Astrocyte (in vitro differentiated cells and primary cell): ENCODE measurements around the gene PBRM1. TPM values are rescaled to one million over a fixed set of nuclear protein-coding genes. Genes with fewer than 3 reads are reported as not detected.

Source experiments
- DNase-seq: peaks from one replicate; pipeline ENCODE4 v3.0.0-alpha.2; 2010; ENCODE audit warnings: low read depth
- FAIRE-seq: peaks from 2 replicates; lab custom pipeline; 2011; peaks lifted over from hg19 to GRCh38; lab: Jason Lieb, UNC
- H2AFZ ChIP-seq: 2 replicates; pipeline ENCODE4 v1.6.0; 2012; ENCODE audit warnings: low read depth, low read length, inconsistent platforms
- H3K27ac ChIP-seq: 2 replicates; pipeline ENCODE4 v1.5.1; 2011; ENCODE audit warnings: low read depth, low read length, inconsistent platforms
- H3K27me3 ChIP-seq: 2 replicates; pipeline ENCODE4 v1.6.0; 2011; ENCODE audit warnings: low read length, inconsistent platforms; ENCODE audit not compliant: insufficient read depth
- H3K36me3 ChIP-seq: 2 replicates; pipeline ENCODE4 v1.5.1; 2011; ENCODE audit warnings: low read length, inconsistent platforms; ENCODE audit not compliant: insufficient read depth
- H3K4me1 ChIP-seq: 2 replicates; pipeline ENCODE4 v1.5.1; 2011; ENCODE audit warnings: low read length, inconsistent platforms; ENCODE audit not compliant: insufficient read depth
- H3K4me2 ChIP-seq: 2 replicates; pipeline ENCODE4 v1.6.0; 2012; ENCODE audit warnings: low read length, inconsistent platforms
- H3K4me3 ChIP-seq: 2 replicates; pipeline ENCODE4 v1.5.1; 2011; ENCODE audit warnings: low read depth, mild to moderate bottlenecking, low read length, inconsistent platforms; ENCODE audit not compliant: insufficient read depth
- H3K79me2 ChIP-seq: 2 replicates; pipeline ENCODE4 v1.6.0; 2012; ENCODE audit warnings: mild to moderate bottlenecking, low read length, inconsistent platforms; ENCODE audit not compliant: insufficient read depth
- H3K9ac ChIP-seq: 2 replicates; pipeline ENCODE4 v1.6.0; 2012; ENCODE audit warnings: mild to moderate bottlenecking, low read length, inconsistent platforms
- H3K9me3 ChIP-seq: 2 replicates; pipeline ENCODE4 v1.5.1; 2012; ENCODE audit warnings: low read depth, mild to moderate bottlenecking, low read length, inconsistent platforms; ENCODE audit not compliant: insufficient read depth
- H4K20me1 ChIP-seq: 2 replicates; pipeline ENCODE4 v1.6.0; 2012; ENCODE audit warnings: low read length, inconsistent platforms; ENCODE audit not compliant: insufficient read depth
- H3K27ac Mint-ChIP-seq: one replicate; pipeline ENCODE4 v1.8.0; 2021; ENCODE audit warnings: mild to moderate bottlenecking, mixed read lengths; ENCODE audit not compliant: unreplicated experiment
- H3K27me3 Mint-ChIP-seq: one replicate; pipeline ENCODE4 v1.8.0; 2021; ENCODE audit warnings: low read depth, mixed read lengths; ENCODE audit not compliant: unreplicated experiment
- H3K36me3 Mint-ChIP-seq: one replicate; pipeline ENCODE4 v1.8.0; 2021; ENCODE audit warnings: low read depth, mixed read lengths; ENCODE audit not compliant: unreplicated experiment
- H3K4me1 Mint-ChIP-seq: one replicate; pipeline ENCODE4 v1.8.0; 2021; ENCODE audit warnings: low read depth, mixed read lengths; ENCODE audit not compliant: unreplicated experiment
- H3K4me3 Mint-ChIP-seq: one replicate; pipeline ENCODE4 v1.8.0; 2021; ENCODE audit warnings: mild to moderate bottlenecking, moderate library complexity, mixed read lengths; ENCODE audit not compliant: unreplicated experiment
- H3K9me3 Mint-ChIP-seq: one replicate; pipeline ENCODE4 v1.8.0; 2021; ENCODE audit warnings: mild to moderate bottlenecking, mixed read lengths; ENCODE audit not compliant: unreplicated experiment
- CTCF ChIP-seq: IDR thresholded peaks from 2 replicates; pipeline ENCODE4 v1.5.1; 2011; ENCODE audit warnings: low read depth, mild to moderate bottlenecking, inconsistent platforms, low read length, moderate library complexity; ENCODE audit not compliant: insufficient read depth
- EZH2 ChIP-seq: IDR thresholded peaks from 2 replicates; pipeline ENCODE4 v1.6.1; 2012; ENCODE audit warnings: mild to moderate bottlenecking, low read length, inconsistent platforms; ENCODE audit not compliant: insufficient read depth
- total RNA-seq: library from RNA; stranded (reverse); gene quantifications from 2 replicates; pipeline ENCODE4 v1.2.1, GENCODE V29; 2021

The PBRM1 gene
- total RNA-seq, 1 donor from 2014 or later: 54.5 TPM

- no peaks in the 10 kb centered on the region for H3K36me3 Mint-ChIP-seq
- peaks cover 18% of the 10 kb centered on the region for H3K27me3 Mint-ChIP-seq
- H3K4me1 Mint-ChIP-seq: peaks cover 4% of the 10 kb centered on the region
- Histone ChIP-seq H3K4me2 (no peak overlapping the region), H2AFZ (no peak overlapping the region), H3K27ac (no peak overlapping the region), H3K4me1 (peaks cover 16% of the 10 kb centered on the region), H3K4me3 (no peak overlapping the region), H3K36me3 (no peaks in the 10 kb centered on the region), H3K27me3 (no peaks in the 10 kb centered on the region), H3K9ac (no peak overlapping the region), H3K9me3 (no peaks in the 10 kb centered on the region), H4K20me1 (no peaks in the 10 kb centered on the region), H3K79me2 (no peaks in the 10 kb centered on the region)
- FAIRE-seq: no peak
- no peaks in the 10 kb centered on the region for H3K9me3 Mint-ChIP-seq
- no peak overlapping the region for H3K27ac Mint-ChIP-seq
- no peak for TF ChIP-seq CTCF
- TF ChIP-seq EZH2: no peak
- H3K4me3 Mint-ChIP-seq: no peak overlapping the region
- DNase-seq: no peak
Observed at GRCh38 chr3:52502808-52503350, 182.8 kb downstream of the PBRM1 start.

- Histone ChIP-seq H3K4me3 (no peak overlapping the region), H3K9ac (no peak overlapping the region), H4K20me1 (no peaks in the 10 kb centered on the region), H2AFZ (no peak overlapping the region), H3K4me2 (no peak overlapping the region), H3K27me3 (no peaks in the 10 kb centered on the region), H3K36me3 (no peaks in the 10 kb centered on the region), H3K9me3 (no peaks in the 10 kb centered on the region), H3K4me1 (peaks cover 14% of the 10 kb centered on the region), H3K79me2 (no peaks in the 10 kb centered on the region), H3K27ac (no peak overlapping the region)
- no peak for FAIRE-seq
- no peak for DNase-seq
- Mint-ChIP-seq H3K9me3 (no peaks in the 10 kb centered on the region), H3K27me3 (peaks cover 14% of the 10 kb centered on the region), H3K27ac (no peak overlapping the region), H3K4me1 (no peaks in the 10 kb centered on the region), H3K4me3 (no peak overlapping the region), H3K36me3 (no peaks in the 10 kb centered on the region)
- TF ChIP-seq CTCF (no peak), EZH2 (no peak)
Observed at GRCh38 chr3:52502001-52502400, 183.7 kb downstream of the PBRM1 start.

- no peak overlapping the region for H3K4me3 ChIP-seq
- no peak overlapping the region for H3K27ac Mint-ChIP-seq
- H3K4me2 ChIP-seq: no peak overlapping the region
- H4K20me1 ChIP-seq: no peaks in the 10 kb centered on the region
- H2AFZ ChIP-seq: no peak overlapping the region
- peaks cover 13% of the 10 kb centered on the region for H3K4me1 ChIP-seq
- peaks cover 14% of the 10 kb centered on the region for H3K27me3 Mint-ChIP-seq
- FAIRE-seq (no peak), DNase-seq (no peak)
- no peaks in the 10 kb centered on the region for H3K9me3 ChIP-seq
- H3K36me3 ChIP-seq: no peaks in the 10 kb centered on the region
- H3K9me3 Mint-ChIP-seq: no peaks in the 10 kb centered on the region
- no peaks in the 10 kb centered on the region for H3K36me3 Mint-ChIP-seq
- peaks cover 2% of the 10 kb centered on the region for H3K4me1 Mint-ChIP-seq
- H3K9ac ChIP-seq: no peak overlapping the region
- H3K27me3 ChIP-seq: no peaks in the 10 kb centered on the region
- no peak overlapping the region for H3K27ac ChIP-seq
- TF ChIP-seq CTCF (no peak), EZH2 (no peak)
- no peak overlapping the region for H3K4me3 Mint-ChIP-seq
- H3K79me2 ChIP-seq: no peaks in the 10 kb centered on the region
Observed at GRCh38 chr3:52501046-52501445, 184.7 kb downstream of the PBRM1 start.
